ENCODE results near the gene TH. TPM values are rescaled to one million over a fixed set of nuclear protein-coding genes. Genes with fewer than 3 reads are reported as not detected.
A peak's percentile ranks its signal among the peaks of the same experiment; 100 is the strongest.

The TH gene
- total RNA-seq, 2 experiments from 2014 or later, result not detected

DNA sequence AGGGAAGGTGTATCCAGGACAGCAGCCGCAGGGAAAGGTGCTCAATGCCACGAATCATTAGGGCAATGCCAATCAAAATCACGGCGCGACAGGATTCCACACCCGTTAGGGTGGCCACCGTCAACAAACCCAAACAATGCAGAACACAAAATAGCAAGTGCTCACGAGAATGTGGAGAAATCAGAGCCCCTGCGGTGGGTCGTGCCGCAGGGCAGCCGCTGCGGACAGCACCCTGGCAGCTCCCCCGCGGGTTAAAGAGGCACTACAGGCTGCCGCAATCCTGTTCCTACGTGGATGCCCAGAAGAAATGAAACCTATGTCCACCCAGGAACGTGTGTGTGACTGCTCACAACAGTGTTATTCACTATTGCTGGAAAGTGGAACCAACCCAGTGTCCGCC lies 17.1 kb upstream of the TH start:
- Histone ChIP-seq H3K36me3 (ENCODE audit: insufficient read depth, low read length) (no peaks in the 10 kb centered on the region), H3K79me2 (ENCODE audit: insufficient read depth, low read depth, low read length) (no peaks in the 10 kb centered on the region), H2AFZ (ENCODE audit: low read length) (no peak overlapping the region), H4K20me1 (ENCODE audit: insufficient read depth, low read length) (no peaks in the 10 kb centered on the region), H3K4me2 (ENCODE audit: low read length) (no peak overlapping the region), H3K9me3 (ENCODE audit: low read length) (no peaks in the 10 kb centered on the region), H3K4me1 (ENCODE audit: insufficient read depth, low read length, poor library complexity, severe bottlenecking) (no peaks in the 10 kb centered on the region), H3K27ac (ENCODE audit: low read depth, low read length, poor library complexity, severe bottlenecking) (no peak overlapping the region), H3K9me2 (ENCODE audit: insufficient read depth, low read length) (no peaks in the 10 kb centered on the region), H3K4me3 (ENCODE audit: low read depth, low read length, poor library complexity, severe bottlenecking) (no peak overlapping the region)
- POLR2A ChIA-PET, result no interaction called here
- intact Hi-C loops (cut with micrococcal nuclease; ENCODE audit: unreplicated experiment), result no loop called here
- DNase-seq (ENCODE audit: low spot score), result no peak
- CTCF ChIA-PET (ENCODE audit: unreplicated experiment), result no interaction called here
- BruUV-seq (replicated peaks), result no TSS peak
- TF ChIP-seq, protein P1, sequence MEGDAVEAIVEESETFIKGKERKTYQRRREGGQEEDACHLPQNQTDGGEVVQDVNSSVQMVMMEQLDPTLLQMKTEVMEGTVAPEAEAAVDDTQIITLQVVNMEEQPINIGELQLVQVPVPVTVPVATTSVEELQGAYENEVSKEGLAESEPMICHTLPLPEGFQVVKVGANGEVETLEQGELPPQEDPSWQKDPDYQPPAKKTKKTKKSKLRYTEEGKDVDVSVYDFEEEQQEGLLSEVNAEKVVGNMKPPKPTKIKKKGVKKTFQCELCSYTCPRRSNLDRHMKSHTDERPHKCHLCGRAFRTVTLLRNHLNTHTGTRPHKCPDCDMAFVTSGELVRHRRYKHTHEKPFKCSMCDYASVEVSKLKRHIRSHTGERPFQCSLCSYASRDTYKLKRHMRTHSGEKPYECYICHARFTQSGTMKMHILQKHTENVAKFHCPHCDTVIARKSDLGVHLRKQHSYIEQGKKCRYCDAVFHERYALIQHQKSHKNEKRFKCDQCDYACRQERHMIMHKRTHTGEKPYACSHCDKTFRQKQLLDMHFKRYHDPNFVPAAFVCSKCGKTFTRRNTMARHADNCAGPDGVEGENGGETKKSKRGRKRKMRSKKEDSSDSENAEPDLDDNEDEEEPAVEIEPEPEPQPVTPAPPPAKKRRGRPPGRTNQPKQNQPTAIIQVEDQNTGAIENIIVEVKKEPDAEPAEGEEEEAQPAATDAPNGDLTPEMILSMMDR (conservative IDR thresholded peaks at IDR 0.05; ENCODE audit: low read length), result no peak
- TF ChIP-seq EZH2phosphoT487 (IDR thresholded peaks at IDR 0.05; ENCODE audit: borderline replicate concordance, low read depth, low read length), result no peak

DNA sequence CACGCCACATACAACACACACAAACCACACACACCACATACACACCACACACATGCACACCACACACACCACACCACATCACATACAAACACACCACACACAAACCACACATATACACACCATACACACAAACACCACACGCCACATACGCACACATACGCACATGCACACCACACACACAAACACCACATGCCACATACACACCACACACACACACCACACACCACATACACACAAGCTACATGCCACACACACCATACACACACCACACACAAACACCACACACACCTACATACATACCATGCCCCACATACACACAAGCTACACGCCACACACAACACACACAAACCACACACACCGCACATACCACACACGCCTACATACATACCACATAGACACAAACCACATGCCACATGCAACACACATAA lies 15.7 kb upstream of the TH start:
- intact Hi-C loops (cut with micrococcal nuclease; ENCODE audit: unreplicated experiment), result no loop called here
- BruUV-seq (replicated peaks), result no TSS peak
- no peak overlapping the region for H2AFZ ChIP-seq (ENCODE audit: low read length)
- H3K4me1 ChIP-seq (ENCODE audit: insufficient read depth, low read length, poor library complexity, severe bottlenecking), result no peaks in the 10 kb centered on the region
- no peaks in the 10 kb centered on the region for H4K20me1 ChIP-seq (ENCODE audit: insufficient read depth, low read length)
- H3K4me2 ChIP-seq (ENCODE audit: low read length), result no peak overlapping the region
- TF ChIP-seq, protein P1 (conservative IDR thresholded peaks at IDR 0.05; ENCODE audit: low read length), result no peak
- TF ChIP-seq EZH2phosphoT487 (IDR thresholded peaks at IDR 0.05; ENCODE audit: borderline replicate concordance, low read depth, low read length), result no peak
- no peaks in the 10 kb centered on the region for H3K9me2 ChIP-seq (ENCODE audit: insufficient read depth, low read length)
- H3K27ac ChIP-seq (ENCODE audit: low read depth, low read length, poor library complexity, severe bottlenecking), result no peak overlapping the region
- DNase-seq (ENCODE audit: low spot score), result no peak
- H3K4me3 ChIP-seq (ENCODE audit: low read depth, low read length, poor library complexity, severe bottlenecking), result no peak overlapping the region
- ChIA-PET CTCF (ENCODE audit: unreplicated experiment) (interaction anchor here (0.5 to 0.6 kb wide), 2 partner anchors 36 to 222 kb away, joined by 3 read pairs; no protein-coding TSS in a partner anchor), POLR2A (no interaction called here)
- H3K79me2 ChIP-seq (ENCODE audit: insufficient read depth, low read depth, low read length), result no peaks in the 10 kb centered on the region
- H3K9me3 ChIP-seq (ENCODE audit: low read length), result no peaks in the 10 kb centered on the region
- H3K36me3 ChIP-seq (ENCODE audit: insufficient read depth, low read length), result no peaks in the 10 kb centered on the region

DNA sequence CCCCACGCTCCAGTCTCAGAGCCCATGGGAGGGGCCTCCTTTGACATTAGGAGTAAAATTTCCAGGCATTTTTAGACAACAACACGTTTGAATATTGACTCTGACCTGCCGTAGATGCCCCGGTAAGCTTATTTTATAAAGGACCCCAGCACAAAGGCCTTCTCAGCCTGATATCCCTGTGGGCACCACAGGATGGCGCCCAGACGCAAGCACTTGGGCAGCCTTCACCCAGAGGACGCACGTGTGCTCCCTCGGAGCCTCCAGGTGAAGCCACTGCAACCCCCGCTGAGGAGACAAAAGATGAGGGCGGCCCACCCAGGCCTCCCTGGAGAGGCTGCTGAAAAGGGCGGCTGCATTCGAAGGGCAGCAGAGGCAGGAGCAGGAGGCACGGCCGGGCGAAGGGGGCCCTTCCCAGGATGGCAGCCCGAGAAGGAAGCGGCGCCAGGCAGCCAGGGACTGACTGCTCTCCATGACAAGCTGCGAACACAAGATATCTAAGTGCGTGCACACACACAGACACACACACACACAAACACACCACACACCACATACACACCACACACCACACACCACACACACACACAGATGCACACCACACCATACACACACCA lies 15.2 kb upstream of the TH start:
- POLR2A ChIA-PET, result no interaction called here
- H2AFZ ChIP-seq (ENCODE audit: low read length), result no peak overlapping the region
- H3K4me2 ChIP-seq (ENCODE audit: low read length), result no peak overlapping the region

More for the DNA sequence above, 15.2 kb upstream of the TH start:
- intact Hi-C loops (cut with micrococcal nuclease; ENCODE audit: unreplicated experiment), result no loop called here
- no peak overlapping the region for H3K27ac ChIP-seq (ENCODE audit: low read depth, low read length, poor library complexity, severe bottlenecking)
- CTCF ChIA-PET (ENCODE audit: unreplicated experiment), result no interaction called here
- H3K4me1 ChIP-seq (ENCODE audit: insufficient read depth, low read length, poor library complexity, severe bottlenecking), result no peaks in the 10 kb centered on the region
- H3K36me3 ChIP-seq (ENCODE audit: insufficient read depth, low read length), result no peaks in the 10 kb centered on the region
- no peaks in the 10 kb centered on the region for H4K20me1 ChIP-seq (ENCODE audit: insufficient read depth, low read length)
- DNase-seq (ENCODE audit: low spot score), result peak; percentile 62
- no TSS peak for BruUV-seq (replicated peaks)
- H3K9me3 ChIP-seq (ENCODE audit: low read length), result no peaks in the 10 kb centered on the region
- no peaks in the 10 kb centered on the region for H3K9me2 ChIP-seq (ENCODE audit: insufficient read depth, low read length)
- TF ChIP-seq, protein P1 (conservative IDR thresholded peaks at IDR 0.05; ENCODE audit: low read length), result peak; percentile 71
- TF ChIP-seq EZH2phosphoT487 (IDR thresholded peaks at IDR 0.05; ENCODE audit: borderline replicate concordance, low read depth, low read length), result no peak
- H3K4me3 ChIP-seq (ENCODE audit: low read depth, low read length, poor library complexity, severe bottlenecking), result no peak overlapping the region
- H3K79me2 ChIP-seq (ENCODE audit: insufficient read depth, low read depth, low read length), result no peaks in the 10 kb centered on the region

Measured in OCI-LY7 (cell line).